GM18873 (cell line): ENCODE data around the gene EXTL2.
"Not testable (repeated sequence)": the region's sequence is repeated elsewhere in the genome, so short reads cannot be mapped to it uniquely, and the experiment has no call there.

Experiments used
- ATAC-seq: cut with Tn5 transposase; IDR thresholded peaks from one replicate; pipeline ENCODE4 v1.9.1; 2021; ENCODE audit warnings: mild to moderate bottlenecking, moderate library complexity, moderate number of reproducible peaks; ENCODE audit not compliant: unreplicated experiment, low FRiP score

The EXTL2 gene, protein sequence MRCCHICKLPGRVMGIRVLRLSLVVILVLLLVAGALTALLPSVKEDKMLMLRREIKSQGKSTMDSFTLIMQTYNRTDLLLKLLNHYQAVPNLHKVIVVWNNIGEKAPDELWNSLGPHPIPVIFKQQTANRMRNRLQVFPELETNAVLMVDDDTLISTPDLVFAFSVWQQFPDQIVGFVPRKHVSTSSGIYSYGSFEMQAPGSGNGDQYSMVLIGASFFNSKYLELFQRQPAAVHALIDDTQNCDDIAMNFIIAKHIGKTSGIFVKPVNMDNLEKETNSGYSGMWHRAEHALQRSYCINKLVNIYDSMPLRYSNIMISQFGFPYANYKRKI

DNA sequence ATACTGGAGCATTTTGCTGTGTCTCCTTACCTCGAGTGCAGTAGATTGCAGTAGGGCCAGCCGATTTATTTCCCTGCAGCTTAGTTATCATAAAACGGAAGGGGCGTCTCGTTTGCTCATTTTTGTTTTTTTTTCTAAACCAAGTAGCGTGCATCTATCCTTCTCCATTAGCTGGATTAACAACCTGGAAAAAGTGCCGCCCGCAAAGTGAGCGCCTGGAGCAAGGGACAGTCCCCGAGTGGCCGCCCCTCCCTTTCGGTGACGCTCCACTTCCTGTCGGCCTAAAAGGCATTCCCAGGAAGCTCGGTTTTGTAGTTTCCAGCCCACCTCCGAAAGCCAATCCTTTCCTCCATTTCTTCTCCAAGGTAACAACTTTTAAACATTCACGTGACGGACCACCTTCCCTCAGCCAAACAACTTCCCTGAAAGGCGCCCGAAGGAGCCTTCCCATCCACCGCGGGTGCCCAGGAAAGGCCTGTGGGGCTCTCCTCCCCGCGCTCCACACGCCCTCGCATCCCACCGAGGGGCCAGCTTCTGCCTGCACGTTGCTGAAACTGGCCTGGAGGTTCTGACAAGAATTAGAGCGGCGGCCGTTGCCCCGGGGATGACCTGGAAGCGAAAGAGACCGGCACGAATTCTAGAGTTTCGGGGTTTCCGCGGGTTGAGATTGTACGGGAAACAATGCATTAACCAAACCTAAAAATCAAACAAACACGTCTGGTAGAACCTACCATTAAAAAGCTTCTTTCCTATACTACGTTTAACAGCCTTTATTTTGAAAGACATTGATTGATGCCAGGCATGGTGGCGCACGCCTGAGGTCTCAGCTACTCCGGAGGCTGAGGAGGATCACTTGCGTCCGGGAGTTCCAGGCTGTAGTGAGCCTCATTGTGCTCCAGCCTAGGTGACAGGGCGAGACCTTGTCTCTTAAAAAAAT lies at the start of gene EXTL2:
Gene EXTL2 (minus strand): TSS at position 240 of the 937 bp plus-strand sequence. CDS start 6,085 bp downstream, outside the sequence.
- peak; percentile 33 for ATAC-seq

DNA sequence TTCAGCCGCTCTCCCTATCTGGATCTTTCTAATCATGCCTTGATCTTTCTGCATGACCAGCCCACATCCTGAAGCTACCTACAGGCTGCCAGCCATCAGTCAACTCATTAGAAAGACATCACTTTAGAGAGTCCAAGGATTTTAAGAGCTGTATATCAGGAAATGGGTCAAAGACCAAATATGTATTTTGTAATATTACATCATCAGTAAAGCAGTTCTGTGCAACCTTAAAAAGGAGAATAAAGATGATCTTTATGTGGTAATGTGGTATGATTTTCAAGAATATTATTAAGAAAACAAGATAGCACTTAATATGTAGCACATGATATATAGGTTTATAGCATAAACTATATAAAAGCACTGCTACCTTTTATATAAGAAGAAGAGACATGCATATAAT lies 48.9 kb upstream of the EXTL2 start:
- ATAC-seq = no peak

DNA sequence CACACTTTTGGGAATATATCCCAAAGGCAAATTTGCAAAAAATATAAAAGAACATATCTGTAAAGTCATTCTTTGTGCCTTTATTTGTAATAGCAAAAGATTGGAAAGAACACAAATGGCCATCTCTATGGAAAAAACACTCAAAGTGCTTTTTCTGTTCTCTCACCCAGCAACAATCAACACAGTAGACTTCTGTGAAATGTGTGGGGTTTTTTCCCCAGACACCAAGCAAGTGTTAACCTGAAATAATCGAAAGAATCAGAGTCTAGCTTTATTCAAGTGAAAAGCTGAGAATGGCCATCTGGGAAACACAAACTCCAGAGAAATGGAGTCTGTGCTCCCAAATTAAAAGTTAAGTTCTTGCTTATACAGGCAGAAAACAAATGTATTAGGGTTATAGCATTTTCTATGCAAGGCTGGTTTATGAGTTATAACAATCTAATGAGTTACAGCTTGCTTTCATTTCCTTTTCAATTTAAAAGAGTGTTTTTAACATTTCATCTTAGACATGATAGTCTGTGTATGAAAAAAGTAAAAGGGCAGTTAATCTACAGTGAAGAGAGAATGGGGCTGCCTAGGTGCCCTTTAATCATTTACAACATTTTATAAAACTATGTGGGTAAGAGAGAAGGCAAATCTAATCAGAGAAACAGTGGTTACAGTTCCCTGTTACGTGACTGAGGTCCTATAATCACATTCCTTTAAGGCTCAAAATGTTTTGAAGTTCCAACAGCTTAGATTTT lies 47.8 kb upstream of the EXTL2 start:
- ATAC-seq = no peak

DNA sequence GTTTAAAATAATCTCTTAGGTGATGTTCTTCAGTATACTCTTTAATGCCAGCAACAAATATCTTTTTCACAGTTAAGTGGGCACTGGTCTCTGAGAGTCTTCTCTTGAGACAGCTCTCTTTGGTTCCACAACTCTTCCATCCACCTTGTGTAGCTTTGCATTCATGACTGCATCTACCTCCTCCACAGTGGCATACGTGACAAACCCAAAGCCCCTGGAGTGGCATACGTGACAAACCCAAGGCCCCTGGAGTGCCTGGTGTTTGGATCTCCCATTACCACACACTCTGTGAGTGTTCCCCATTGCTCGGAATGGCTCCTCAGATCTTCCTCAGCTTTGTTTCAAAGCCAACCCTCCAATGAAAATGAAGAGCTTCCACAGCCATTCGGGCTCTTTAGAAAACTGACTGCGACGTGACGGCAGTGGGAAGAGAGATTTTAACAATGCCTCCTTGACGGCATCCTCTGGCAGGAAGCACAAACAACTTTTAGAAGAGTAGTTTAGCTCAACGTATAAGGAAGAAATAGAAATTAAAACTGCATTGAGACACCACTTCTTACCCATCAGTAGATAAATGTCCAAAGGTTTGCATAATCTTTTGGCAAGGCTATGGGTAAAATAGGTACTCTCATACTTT lies 47.1 kb upstream of the EXTL2 start:
- ATAC-seq = no peak

DNA sequence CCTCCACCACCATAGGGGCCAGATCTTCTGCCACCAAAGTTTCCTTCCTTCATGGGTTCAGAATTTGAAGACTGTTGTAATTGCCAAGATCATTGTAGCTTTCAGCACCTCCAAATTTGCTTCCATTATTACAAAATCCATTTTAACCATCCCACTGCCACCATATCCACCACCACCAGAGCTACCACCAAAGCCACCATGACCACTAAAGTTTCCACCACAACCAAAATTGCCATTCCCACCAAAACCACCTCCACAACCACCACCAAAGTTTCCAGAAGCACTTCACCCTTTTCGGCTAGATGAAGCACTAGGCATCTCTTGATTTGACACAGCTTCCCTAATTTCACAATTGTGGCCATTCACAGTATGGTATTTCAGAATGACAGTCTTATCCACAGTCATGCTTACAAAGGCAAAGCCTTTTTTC lies 46.5 kb upstream of the EXTL2 start:
- no peak for ATAC-seq

DNA sequence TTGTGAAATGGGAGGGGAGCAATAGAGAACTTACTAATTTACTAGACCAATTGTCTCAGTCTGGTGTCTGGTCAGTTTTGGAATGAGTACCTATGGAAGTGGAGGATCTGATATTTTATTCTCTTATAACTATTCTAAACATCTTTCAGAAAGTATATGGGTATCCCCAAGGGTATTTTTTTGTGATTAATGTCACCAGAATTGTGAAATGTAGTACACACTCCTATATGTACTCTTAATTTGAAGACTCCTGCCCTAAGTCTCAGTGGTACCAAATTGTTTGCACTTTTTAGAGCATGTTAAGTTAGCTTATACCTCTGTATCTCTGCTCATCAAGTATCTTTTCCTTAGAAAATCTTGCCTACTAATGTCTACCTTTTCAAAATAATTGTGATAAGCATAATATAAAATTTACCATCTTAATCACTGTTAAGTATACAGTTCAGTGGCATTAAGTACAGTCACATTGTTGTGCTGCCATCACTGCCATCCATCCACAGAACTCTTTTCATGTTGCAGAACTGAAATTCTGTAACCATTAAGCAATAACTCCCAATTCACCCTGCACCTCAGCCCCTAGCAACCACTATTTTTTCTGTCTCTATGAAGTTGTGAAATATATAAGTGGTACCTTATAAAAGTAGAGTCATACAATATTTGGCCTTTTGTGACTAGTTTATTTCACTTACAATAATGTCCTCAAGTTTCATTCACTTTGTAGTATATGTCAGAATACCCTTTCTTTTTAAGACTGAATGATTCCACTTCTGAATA lies 41.7 kb upstream of the EXTL2 start:
- no peak for ATAC-seq

DNA sequence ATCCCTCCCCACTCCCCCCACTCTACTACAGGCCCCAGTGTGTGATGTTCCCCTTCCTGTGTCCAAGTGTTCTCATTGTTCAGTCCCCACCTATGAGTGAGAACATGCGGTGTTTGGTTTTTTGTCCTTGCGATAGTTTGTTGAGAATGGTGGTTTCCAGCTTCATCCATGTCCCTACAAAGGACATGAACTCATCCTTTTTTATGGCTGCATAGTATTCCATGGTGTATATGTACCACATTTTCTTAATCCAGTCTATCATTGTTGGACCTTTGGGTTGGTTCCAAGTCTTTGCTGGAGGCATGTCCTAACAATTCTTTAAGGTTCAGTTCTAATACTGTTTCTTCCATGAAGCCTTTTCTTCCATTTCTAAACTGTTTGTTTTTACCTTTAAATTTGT lies 38.9 kb upstream of the EXTL2 start:
- not testable (repeated sequence) for ATAC-seq

DNA sequence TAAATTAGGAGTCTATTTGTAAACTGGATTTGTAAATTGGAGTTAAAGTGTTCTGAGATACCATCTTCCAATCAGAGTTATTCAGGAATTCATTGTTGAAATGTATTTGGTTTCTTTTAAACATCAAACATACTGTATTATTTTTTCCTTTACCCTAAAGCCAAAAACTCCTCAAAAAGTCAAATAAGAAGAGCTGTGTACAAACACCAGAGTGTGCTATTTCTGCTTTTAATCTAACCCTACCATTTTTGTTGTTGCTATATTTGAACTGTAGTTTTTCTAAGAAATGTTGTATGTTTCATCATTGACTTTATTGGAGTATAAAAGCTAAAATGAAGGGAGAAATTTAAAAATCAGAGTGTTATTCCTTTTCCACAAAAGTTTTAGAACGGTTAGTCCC lies 37.1 kb upstream of the EXTL2 start:
- ATAC-seq = no peak

DNA sequence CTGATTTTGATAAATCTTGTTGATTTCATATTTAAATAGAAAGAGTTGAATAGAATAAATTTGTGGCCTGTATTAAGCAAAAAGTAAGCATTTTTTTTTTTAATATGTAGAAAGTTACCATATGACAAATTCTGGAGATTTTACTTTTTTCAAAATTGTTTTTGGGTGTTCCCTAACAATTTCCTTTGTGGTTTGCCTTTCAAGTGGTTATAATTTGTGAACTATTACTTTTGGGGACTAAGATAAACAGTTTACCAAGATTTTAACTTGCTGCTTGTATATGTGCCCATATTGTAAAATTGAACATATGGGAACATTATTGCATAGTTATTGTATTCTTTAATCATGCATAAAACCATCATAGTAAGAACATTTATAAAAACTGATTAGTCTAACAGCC lies 35.9 kb upstream of the EXTL2 start:
- no peak for ATAC-seq

DNA sequence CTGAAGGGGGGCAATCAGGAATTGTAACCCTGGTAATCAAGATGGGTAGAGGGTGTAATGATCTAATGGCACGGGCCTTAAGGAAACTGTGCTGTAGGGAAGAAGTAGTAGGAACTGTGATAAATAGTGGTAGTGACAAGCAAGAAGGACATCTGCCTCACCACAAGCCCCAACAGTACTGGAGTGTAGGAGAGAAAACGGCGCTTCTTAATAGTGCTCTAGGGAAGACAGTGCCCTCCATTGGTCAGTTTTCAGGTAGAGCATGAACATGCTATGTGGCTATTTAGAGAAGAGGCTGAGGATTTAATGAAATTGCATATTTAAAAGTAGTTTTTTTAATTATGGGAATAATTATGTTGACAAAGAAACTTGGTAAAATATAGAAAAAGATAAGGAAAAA lies 33.5 kb upstream of the EXTL2 start:
- no peak for ATAC-seq

DNA sequence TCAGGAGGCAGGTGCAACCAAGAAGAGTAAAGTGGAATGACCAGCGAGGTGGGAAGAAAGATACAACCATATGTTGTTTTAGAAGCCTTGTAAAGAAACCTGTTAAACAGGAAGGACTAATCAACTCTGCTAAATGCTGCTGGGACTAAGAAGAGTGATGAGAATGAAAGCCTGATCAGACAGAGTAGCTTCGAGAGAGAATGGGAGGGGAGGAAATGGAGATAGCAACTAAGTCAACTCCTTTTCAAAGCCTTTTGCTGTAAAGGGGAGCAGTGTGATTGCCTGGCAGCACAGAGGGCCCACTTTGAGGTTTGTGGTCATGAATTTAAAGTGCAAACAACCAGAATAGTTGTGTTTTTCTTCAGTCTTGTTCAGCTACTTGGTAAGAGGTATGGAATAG lies 32.6 kb upstream of the EXTL2 start:
- ATAC-seq = no peak

DNA sequence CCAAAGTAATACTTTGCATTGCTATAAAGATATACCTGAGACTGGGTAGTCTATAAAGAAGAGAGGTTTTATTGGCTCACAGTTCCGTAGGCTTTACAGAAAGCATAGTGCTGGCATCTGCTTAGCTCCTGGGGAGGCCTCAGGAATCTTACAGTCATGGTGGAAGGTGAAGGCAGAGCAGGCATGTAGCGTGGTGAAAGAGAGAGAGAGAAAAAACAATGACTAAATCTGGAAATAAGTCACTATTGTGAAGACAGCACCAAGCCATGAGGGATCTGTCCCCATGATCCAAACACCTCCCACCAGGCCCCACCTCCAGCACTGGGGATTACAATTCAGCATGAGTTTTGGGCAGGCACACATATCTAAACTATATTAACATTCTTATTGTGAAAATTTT lies 31.6 kb upstream of the EXTL2 start:
- ATAC-seq = no peak

DNA sequence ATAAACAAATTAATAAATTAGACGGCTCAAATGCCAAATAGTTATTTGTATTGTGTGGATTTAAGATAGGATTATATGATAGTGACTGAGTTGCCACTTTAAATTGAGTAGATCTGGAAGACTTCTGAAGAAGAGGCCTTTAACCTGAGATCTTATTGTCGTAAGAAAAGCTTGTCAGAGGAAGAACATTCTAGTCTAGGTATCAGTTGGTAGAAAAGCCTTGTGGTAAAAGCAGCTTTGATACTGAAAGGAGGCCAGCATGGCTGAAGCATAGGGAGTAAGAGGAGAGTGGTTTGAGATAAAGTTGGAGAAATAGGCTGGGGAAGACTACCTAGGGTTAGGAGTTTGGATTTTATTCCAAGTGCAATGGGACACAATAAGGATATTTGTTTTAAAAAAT lies 30.3 kb upstream of the EXTL2 start:
- ATAC-seq = no peak

DNA sequence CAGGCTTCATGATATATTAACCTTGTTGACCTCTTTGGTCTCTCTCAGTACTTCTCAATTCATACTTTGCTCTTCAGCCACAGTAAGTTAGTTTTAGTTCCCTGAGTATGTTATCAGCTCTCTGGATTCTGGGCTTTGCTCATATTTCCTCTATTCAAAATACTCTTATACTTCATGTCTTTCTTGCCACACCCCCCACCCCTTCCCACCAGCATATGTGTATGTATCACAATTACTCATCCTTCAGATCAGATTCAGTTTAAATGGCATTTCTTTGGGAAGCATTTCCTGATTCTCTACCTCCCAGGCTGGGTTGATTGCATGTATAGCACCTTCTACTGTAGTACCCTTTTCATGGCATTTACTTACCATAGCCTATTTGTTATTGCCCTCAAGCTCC lies 29.6 kb upstream of the EXTL2 start:
- no peak for ATAC-seq

DNA sequence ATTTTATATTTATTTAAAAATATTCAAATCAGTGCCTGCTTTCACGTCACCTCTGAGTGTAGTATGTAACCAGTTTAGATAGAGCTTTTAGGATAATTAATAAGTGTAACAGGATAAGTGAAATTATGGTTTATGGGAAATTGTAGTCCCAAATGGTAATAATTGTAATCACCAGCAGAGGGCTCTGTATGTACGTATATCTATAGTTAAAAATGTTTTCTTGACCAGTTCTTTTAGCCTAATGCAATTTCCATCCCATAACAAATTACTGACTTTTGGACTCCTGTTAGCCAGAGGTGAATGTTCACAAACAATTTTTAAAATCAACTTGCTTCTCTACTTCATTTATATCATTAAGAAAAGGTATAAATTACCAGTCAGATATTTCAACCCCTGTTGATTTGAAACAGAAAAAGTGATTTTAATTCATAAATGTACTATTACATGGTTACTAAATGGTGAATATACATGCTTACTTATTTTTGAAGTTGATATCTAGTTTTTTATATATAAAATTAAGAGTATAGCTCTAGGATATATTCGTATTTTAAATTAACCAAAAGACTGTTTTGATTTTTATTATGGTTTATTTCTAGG lies 26.6 kb upstream of the EXTL2 start:
- ATAC-seq = no peak

DNA sequence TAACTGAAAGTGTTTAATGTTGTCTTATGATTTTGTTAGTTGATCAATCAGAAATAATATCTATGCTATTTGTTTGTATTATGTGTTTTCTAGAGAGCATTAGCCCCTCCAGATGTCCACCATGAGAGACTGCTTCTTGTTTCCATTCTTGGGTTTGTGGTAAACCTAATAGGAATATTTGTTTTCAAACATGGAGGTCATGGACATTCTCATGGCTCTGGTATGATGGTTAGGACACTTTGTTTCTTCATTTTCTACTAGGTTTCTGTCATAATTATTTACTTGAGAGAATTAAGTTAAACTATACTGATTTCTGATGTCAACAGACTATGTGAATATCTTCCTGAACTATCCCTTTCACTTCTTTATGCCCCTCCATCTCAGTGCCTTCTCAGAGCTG lies 17.4 kb upstream of the EXTL2 start:
- no peak for ATAC-seq

DNA sequence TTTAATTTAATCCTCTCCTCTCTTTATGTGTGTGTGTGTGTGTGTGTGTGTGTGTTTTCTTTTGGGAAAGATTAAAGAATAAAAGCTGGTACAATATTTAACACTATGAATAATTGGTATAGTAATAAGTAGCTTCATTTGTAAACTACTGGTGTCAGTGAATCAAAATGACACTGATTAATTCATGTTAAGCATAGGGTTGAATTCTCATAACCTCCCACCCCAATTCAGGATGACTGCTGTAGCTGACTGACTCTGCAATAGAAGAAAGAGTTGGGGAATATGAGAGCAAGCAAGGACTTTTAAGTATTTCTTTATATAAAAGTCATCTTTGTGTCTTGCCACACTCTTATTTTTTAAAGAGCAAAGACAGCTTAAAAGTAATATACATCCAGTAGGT lies 14.4 kb upstream of the EXTL2 start:
- no peak for ATAC-seq

DNA sequence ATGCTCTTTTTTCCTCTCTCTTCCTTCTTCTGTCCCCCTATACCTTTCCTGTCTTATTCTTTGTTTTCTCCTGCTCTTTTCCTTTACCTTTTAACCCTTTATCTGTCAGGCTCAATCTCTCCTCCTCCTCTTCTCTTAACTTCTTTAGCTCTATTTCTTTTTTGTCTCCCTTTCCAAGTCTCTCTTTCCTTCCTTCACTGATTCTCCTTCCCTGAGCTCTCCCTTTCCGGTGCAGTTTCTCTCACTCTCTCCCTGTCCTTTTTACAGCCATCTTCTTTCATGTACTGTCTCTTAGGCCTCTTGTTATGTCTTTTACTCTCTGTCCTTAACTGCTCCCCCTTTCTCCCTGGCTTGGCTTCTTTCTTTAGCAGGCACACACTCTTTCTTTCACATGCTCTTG lies 13.2 kb upstream of the EXTL2 start:
- ATAC-seq = no peak

DNA sequence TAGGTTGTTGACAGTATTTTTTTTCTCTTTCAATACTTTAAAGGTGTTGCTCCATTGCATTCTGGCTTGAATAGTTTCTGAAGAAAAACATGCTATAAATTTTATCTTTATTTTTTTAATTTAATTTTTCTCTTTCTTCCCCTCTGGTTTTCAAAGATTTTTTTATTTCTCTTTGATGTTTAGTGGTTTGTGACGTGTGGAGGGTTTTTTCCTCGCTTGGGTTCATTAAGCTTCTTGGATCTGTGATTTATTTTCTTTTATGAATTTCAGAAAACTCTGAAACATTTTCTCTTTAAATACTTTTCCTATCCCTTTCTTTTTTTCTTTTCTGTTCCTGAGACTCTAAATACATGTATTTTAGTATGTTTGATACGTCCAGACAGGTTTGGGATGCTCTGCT lies 10.5 kb upstream of the EXTL2 start:
- no peak for ATAC-seq
